ENCODE measurements around the gene ZNF609. TPM values are rescaled to one million over a fixed set of nuclear protein-coding genes. Genes with fewer than 3 reads are reported as not detected.
A peak's percentile ranks its signal among the peaks of the same experiment; 100 is the strongest.

ZNF609 gene
- total and polyA plus RNA-seq, 2 of the 13 experiments (the other 11 are each of a cell fraction or from before 2014, with no cell fraction given), result 8.9 to 9.9 TPM

DNA sequence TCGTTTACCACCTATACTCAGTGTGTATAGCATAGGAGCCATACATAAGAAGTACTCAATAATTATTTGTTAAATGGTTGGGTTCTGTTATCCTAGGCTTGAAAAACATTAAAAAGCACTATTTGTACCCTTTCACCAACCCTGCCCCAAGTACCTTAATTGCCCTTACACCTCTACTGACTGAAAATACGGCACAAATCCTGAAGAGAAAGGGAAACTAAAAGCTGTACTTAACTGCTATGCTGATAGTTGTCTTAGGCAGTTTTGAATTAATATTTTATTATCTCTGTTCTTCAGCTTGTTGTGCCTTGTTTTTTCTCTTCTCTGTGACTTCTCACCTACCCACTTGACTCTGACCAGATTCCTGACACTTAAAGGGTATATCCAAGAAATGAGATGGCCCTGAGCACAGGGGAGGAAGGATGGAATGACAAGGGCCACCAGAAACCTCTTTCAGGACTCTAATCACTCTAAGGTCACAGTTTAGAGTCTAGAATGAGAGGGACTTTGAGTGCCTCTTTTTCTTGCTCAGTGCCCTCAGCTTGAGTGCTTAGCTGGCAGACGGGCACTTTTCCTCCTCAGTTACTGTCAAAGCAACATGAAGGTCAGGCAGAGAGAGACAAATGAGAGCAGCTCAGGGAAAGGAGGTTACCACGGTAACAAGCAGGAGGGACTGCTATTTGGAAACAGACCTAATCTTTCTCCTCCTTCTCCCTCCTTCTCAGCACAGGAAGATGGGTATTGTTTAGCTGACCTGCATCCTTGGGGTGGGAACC, 136.5 kb downstream of the ZNF609 start:
- BruUV-seq (replicated peaks), result no TSS peak
- FAIRE-seq (no peak), DNase-seq (ENCODE audit: low spot score) (no peak), ATAC-seq (no peak)
- Histone ChIP-seq H3K79me2 (ENCODE audit: insufficient read depth, low read length) (peaks cover 27% of the 10 kb centered on the region), H2AFZ (ENCODE audit: low read length) (no peak overlapping the region), H3K9ac (ENCODE audit: insufficient read depth, low read depth, low read length) (no peak overlapping the region), H4K20me1 (ENCODE audit: insufficient read depth, low read length) (0 out of 2 replicates have a peak, but pooled peaks cover 2% of the 10 kb centered on the region), H3K4me3 (replicated peaks in 1 of 3; ENCODE audit: insufficient read depth in 1 of 3, low read depth in 2 of 3, low read length in 3 of 3) (no peak overlapping the region), H3K9me3 (ENCODE audit: low read length) (no peaks in the 10 kb centered on the region), H3K36me3 (replicated peaks in 1 of 2; ENCODE audit: control insufficient read depth in 1 of 2, insufficient read depth in 2 of 2, low read length in 2 of 2) (no peaks in the 10 kb centered on the region), H3K27ac (ENCODE audit: extremely low read length, insufficient read depth, low read length) (no peak overlapping the region), H3K4me1 (ENCODE audit: insufficient read depth, low read length) (peaks cover 19% of the 10 kb centered on the region), H3K27me3 (ENCODE audit: control insufficient read depth in 1 of 2, insufficient read depth in 2 of 2, low read length in 2 of 2) (no peaks in the 10 kb centered on the region), H3K4me2 (ENCODE audit: low read depth, low read length) (no peak overlapping the region)
- CTCF ChIA-PET (ENCODE audit: low intra/inter-chr PET ratio, low total read pairs), result no interaction called here
- TF ChIP-seq TBX2 (CRISPR knock-in tag; IDR thresholded peaks at IDR 0.05; ENCODE audit: borderline replicate concordance) (no peak), RFX1 (IDR thresholded peaks at IDR 0.05) (peak; percentile 8; the same call in 1 of the 2 replicates), MYNN (CRISPR knock-in tag; IDR thresholded peaks at IDR 0.05; ENCODE audit: low read depth) (0 out of 2 replicates have a peak, but pooled peaks have one; percentile 79)
- POLR2A ChIA-PET, result no interaction called here
- in situ Hi-C loops (cut with HindIII; ENCODE audit: extremely low pct_ligation_motif_present, low pct_unique_long_range_greater_than_20kb) (no loop called here), intact Hi-C loops (cut with micrococcal nuclease; ENCODE audit: unreplicated experiment) (loop anchor here (10.0 kb wide), 1 partner anchor 48 kb away; no protein-coding TSS in a partner anchor)
- 96% methylated on average over 4 of the region's 4 CpGs for WGBS (ENCODE audit: low lambda C conversion rate)

DNA sequence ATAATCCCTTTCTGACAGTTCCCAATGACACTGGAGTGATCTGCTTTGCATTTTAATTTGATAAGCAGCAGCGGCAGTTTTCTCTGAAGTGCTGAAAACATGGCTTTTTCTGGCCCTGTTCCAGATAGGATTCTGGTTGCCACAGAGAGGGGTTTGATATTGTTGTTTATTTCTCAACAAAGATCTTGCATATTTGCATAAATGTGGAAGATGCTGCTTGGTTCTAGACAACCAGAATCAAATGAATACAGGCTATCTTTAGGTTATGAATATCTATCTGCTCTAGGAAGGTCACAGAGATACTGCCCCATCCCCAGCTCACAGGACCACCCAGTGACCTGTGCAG, 137.1 kb downstream of the ZNF609 start:
- Histone ChIP-seq H3K9ac (ENCODE audit: insufficient read depth, low read depth, low read length) (no peak overlapping the region), H3K4me2 (ENCODE audit: low read depth, low read length) (no peak overlapping the region), H3K36me3 (replicated peaks in 1 of 2; ENCODE audit: control insufficient read depth in 1 of 2, insufficient read depth in 2 of 2, low read length in 2 of 2) (no peaks in the 10 kb centered on the region), H3K4me3 (replicated peaks in 1 of 3; ENCODE audit: insufficient read depth in 1 of 3, low read depth in 2 of 3, low read length in 3 of 3) (no peak overlapping the region), H4K20me1 (ENCODE audit: insufficient read depth, low read length) (0 out of 2 replicates have a peak, but pooled peaks cover 2% of the 10 kb centered on the region), H3K9me3 (ENCODE audit: low read length) (no peaks in the 10 kb centered on the region), H3K27me3 (ENCODE audit: control insufficient read depth in 1 of 2, insufficient read depth in 2 of 2, low read length in 2 of 2) (no peaks in the 10 kb centered on the region), H3K27ac (ENCODE audit: extremely low read length, insufficient read depth, low read length) (no peak overlapping the region), H3K4me1 (ENCODE audit: insufficient read depth, low read length) (peaks cover 23% of the 10 kb centered on the region), H3K79me2 (ENCODE audit: insufficient read depth, low read length) (peaks cover 27% of the 10 kb centered on the region), H2AFZ (ENCODE audit: low read length) (no peak overlapping the region)
- no peak for ATAC-seq
- no peak for DNase-seq (ENCODE audit: low spot score)
- BruUV-seq (replicated peaks), result no TSS peak
- CTCF ChIA-PET (ENCODE audit: low intra/inter-chr PET ratio, low total read pairs), result no interaction called here
- FAIRE-seq, result no peak
- TF ChIP-seq ESRRA (CRISPR knock-in tag; IDR thresholded peaks at IDR 0.05; ENCODE audit: low read depth) (no peak), ZNF383 (CRISPR knock-in tag; IDR thresholded peaks at IDR 0.05; ENCODE audit: borderline replicate concordance) (no peak), HCFC1 (IDR thresholded peaks at IDR 0.05; ENCODE audit: low read depth, low read length) (no peak), CAMTA2 (CRISPR knock-in tag; IDR thresholded peaks at IDR 0.05; ENCODE audit: borderline replicate concordance) (no peak), ZFYVE20 (CRISPR knock-in tag; IDR thresholded peaks at IDR 0.05; ENCODE audit: borderline replicate concordance, low read depth) (no peak), IRF2 (CRISPR knock-in tag; IDR thresholded peaks at IDR 0.05) (no peak), TFAP4 (IDR thresholded peaks at IDR 0.05; ENCODE audit: borderline replicate concordance, low read depth) (no peak)
- TF ChIP-seq, protein P1, sequence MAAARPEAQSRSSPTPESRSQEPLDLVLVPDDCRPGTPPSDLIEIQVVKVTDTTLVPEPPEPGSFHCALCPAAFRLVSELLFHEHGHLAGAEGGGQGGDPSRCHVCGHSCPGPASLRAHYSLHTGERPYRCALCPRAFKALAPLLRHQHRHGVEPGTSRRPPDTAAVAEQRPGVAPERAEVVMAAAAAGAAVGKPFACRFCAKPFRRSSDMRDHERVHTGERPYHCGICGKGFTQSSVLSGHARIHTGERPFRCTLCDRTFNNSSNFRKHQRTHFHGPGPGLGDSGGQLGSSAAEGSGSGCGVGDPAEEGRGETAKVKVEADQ (CRISPR knock-in tag; IDR thresholded peaks at IDR 0.05; ENCODE audit: borderline replicate concordance), result no peak
- intact Hi-C loops (cut with micrococcal nuclease; ENCODE audit: unreplicated experiment), result loop anchor here (10.0 kb wide), 1 partner anchor 47 kb away; no protein-coding TSS in a partner anchor
- POLR2A ChIA-PET, result no interaction called here
- 95% methylated on average over 1 of the region's 1 CpG for WGBS (ENCODE audit: low lambda C conversion rate)
- in situ Hi-C loops (cut with HindIII; ENCODE audit: extremely low pct_ligation_motif_present, low pct_unique_long_range_greater_than_20kb), result no loop called here
